ENCODE measurements around the gene BICDL2.
"Not testable (repeated sequence)": the region's sequence is repeated elsewhere in the genome, so short reads cannot be mapped to it uniquely, and the experiment has no call there.

BICDL2 gene

GRCh38 chr16:3083408-3083807 lies 46.7 kb upstream of the BICDL2 start:
- H3K4ac ChIP-seq (ENCODE audit: low read depth, low read length); H2BK5ac ChIP-seq (ENCODE audit: low read depth, low read length, poor library complexity); H3K4me1 ChIP-seq (ENCODE audit: control insufficient read depth in 1 of 2, insufficient read depth in 2 of 2, low read length in 2 of 2); H2AK5ac ChIP-seq (ENCODE audit: low read length); H3K79me1 ChIP-seq (ENCODE audit: low read length); H3K4me3 ChIP-seq (ENCODE audit: low read depth, low read length); H4K8ac ChIP-seq (ENCODE audit: low read depth, low read length); H3K79me2 ChIP-seq (ENCODE audit: control insufficient read depth, insufficient read depth, low read length, poor library complexity); H2AFZ ChIP-seq (ENCODE audit: insufficient read depth, low read length, poor library complexity); H3K18ac ChIP-seq (ENCODE audit: low read length); H3K36me3 ChIP-seq (ENCODE audit: control insufficient read depth in 1 of 2, insufficient read depth in 2 of 2, low read length in 2 of 2); H3K14ac ChIP-seq (ENCODE audit: low read length); H2BK12ac ChIP-seq (ENCODE audit: low read length); H4K91ac ChIP-seq (ENCODE audit: low read depth, low read length); H4K12ac ChIP-seq (ENCODE audit: low read depth, low read length); H3K9ac ChIP-seq (ENCODE audit: low read length); H3K4me2 ChIP-seq (ENCODE audit: low read length); H3K23ac ChIP-seq (ENCODE audit: low read length); H3K27me3 ChIP-seq (ENCODE audit: insufficient read depth, low read length); H2BK120ac ChIP-seq (ENCODE audit: insufficient read depth, low read length, poor library complexity); H3K27ac ChIP-seq (ENCODE audit: low read depth, low read length); H3K9me3 ChIP-seq (ENCODE audit: insufficient read depth, low read depth, low read length); DNase-seq: not testable (repeated sequence)
- no CpG with 5 or more reads among the region's 8 CpGs for WGBS (ENCODE audit: extremely low coverage, insufficient coverage, insufficient read length)

GRCh38 chr16:3081957-3082356 lies 45.2 kb upstream of the BICDL2 start:
- H3K14ac ChIP-seq (ENCODE audit: low read length); H2BK5ac ChIP-seq (ENCODE audit: low read depth, low read length, poor library complexity); H3K18ac ChIP-seq (ENCODE audit: low read length); H2AK5ac ChIP-seq (ENCODE audit: low read length); H3K4me1 ChIP-seq (ENCODE audit: control insufficient read depth in 1 of 2, insufficient read depth in 2 of 2, low read length in 2 of 2); H3K4me3 ChIP-seq (ENCODE audit: low read depth, low read length); H4K12ac ChIP-seq (ENCODE audit: low read depth, low read length); H2BK12ac ChIP-seq (ENCODE audit: low read length); H3K23ac ChIP-seq (ENCODE audit: low read length); H3K27me3 ChIP-seq (ENCODE audit: insufficient read depth, low read length); H3K9ac ChIP-seq (ENCODE audit: low read length); H4K91ac ChIP-seq (ENCODE audit: low read depth, low read length); H3K27ac ChIP-seq (ENCODE audit: low read depth, low read length); DNase-seq; H2BK120ac ChIP-seq (ENCODE audit: insufficient read depth, low read length, poor library complexity); H3K4ac ChIP-seq (ENCODE audit: low read depth, low read length); H4K8ac ChIP-seq (ENCODE audit: low read depth, low read length); H3K79me1 ChIP-seq (ENCODE audit: low read length); H3K79me2 ChIP-seq (ENCODE audit: control insufficient read depth, insufficient read depth, low read length, poor library complexity); H2AFZ ChIP-seq (ENCODE audit: insufficient read depth, low read length, poor library complexity); H3K4me2 ChIP-seq (ENCODE audit: low read length); H3K9me3 ChIP-seq (ENCODE audit: insufficient read depth, low read depth, low read length); H3K36me3 ChIP-seq (ENCODE audit: control insufficient read depth in 1 of 2, insufficient read depth in 2 of 2, low read length in 2 of 2): not testable (repeated sequence)
- no CpG with 5 or more reads among the region's 13 CpGs for WGBS (ENCODE audit: extremely low coverage, insufficient coverage, insufficient read length)

GRCh38 chr16:3080024-3080423 lies 43.3 kb upstream of the BICDL2 start:
- WGBS (ENCODE audit: extremely low coverage, insufficient coverage, insufficient read length): no CpG with 5 or more reads among the region's 17 CpGs
- no peak overlapping the region for H3K18ac ChIP-seq (ENCODE audit: low read length)
- no peaks in the 10 kb centered on the region for H3K36me3 ChIP-seq (ENCODE audit: control insufficient read depth in 1 of 2, insufficient read depth in 2 of 2, low read length in 2 of 2)
- no peak for DNase-seq
- H3K9ac ChIP-seq (ENCODE audit: low read length): no peak overlapping the region
- no peak overlapping the region for H4K91ac ChIP-seq (ENCODE audit: low read depth, low read length)
- no peaks in the 10 kb centered on the region for H3K9me3 ChIP-seq (ENCODE audit: insufficient read depth, low read depth, low read length)
- no peak overlapping the region for H3K23ac ChIP-seq (ENCODE audit: low read length)
- H4K12ac ChIP-seq (ENCODE audit: low read depth, low read length): no peak overlapping the region
- no peak overlapping the region for H3K14ac ChIP-seq (ENCODE audit: low read length)
- no peaks in the 10 kb centered on the region for H3K27me3 ChIP-seq (ENCODE audit: insufficient read depth, low read length)
- no peak overlapping the region for H4K8ac ChIP-seq (ENCODE audit: low read depth, low read length)
- H3K4ac ChIP-seq (ENCODE audit: low read depth, low read length): no peak overlapping the region
- no peaks in the 10 kb centered on the region for H3K79me1 ChIP-seq (ENCODE audit: low read length)
- H3K4me2 ChIP-seq (ENCODE audit: low read length): no peak overlapping the region
- peaks cover 0 to 6% of the 10 kb centered on the region in 2 experiments for H3K4me1 ChIP-seq (ENCODE audit: control insufficient read depth in 1 of 2, insufficient read depth in 2 of 2, low read length in 2 of 2)
- no peaks in the 10 kb centered on the region for H3K79me2 ChIP-seq (ENCODE audit: control insufficient read depth, insufficient read depth, low read length, poor library complexity)
- H2AFZ ChIP-seq (ENCODE audit: insufficient read depth, low read length, poor library complexity): no peak overlapping the region
- H2AK5ac ChIP-seq (ENCODE audit: low read length): no peak overlapping the region
- no peak overlapping the region for H3K27ac ChIP-seq (ENCODE audit: low read depth, low read length)
- no peak overlapping the region for H2BK5ac ChIP-seq (ENCODE audit: low read depth, low read length, poor library complexity)
- no peak overlapping the region for H2BK120ac ChIP-seq (ENCODE audit: insufficient read depth, low read length, poor library complexity)
- H3K4me3 ChIP-seq (ENCODE audit: low read depth, low read length): no peak overlapping the region
- no peak overlapping the region for H2BK12ac ChIP-seq (ENCODE audit: low read length)

GRCh38 chr16:3076577-3076976 lies 39.8 kb upstream of the BICDL2 start:
- Histone ChIP-seq H3K36me3 (ENCODE audit: control insufficient read depth in 1 of 2, insufficient read depth in 2 of 2, low read length in 2 of 2) (no peaks in the 10 kb centered on the region), H4K12ac (ENCODE audit: low read depth, low read length) (no peak overlapping the region), H3K4ac (ENCODE audit: low read depth, low read length) (no peak overlapping the region), H3K79me2 (ENCODE audit: control insufficient read depth, insufficient read depth, low read length, poor library complexity) (no peaks in the 10 kb centered on the region), H3K9ac (ENCODE audit: low read length) (no peak overlapping the region), H3K14ac (ENCODE audit: low read length) (no peak overlapping the region), H2AFZ (ENCODE audit: insufficient read depth, low read length, poor library complexity) (no peak overlapping the region), H3K27me3 (ENCODE audit: insufficient read depth, low read length) (no peaks in the 10 kb centered on the region), H3K4me2 (ENCODE audit: low read length) (no peak overlapping the region), H4K8ac (ENCODE audit: low read depth, low read length) (no peak overlapping the region), H2BK120ac (ENCODE audit: insufficient read depth, low read length, poor library complexity) (no peak overlapping the region), H3K4me1 (ENCODE audit: control insufficient read depth in 1 of 2, insufficient read depth in 2 of 2, low read length in 2 of 2) (peaks cover 0 to 6% of the 10 kb centered on the region in 2 experiments), H2BK12ac (ENCODE audit: low read length) (no peak overlapping the region), H3K23ac (ENCODE audit: low read length) (no peak overlapping the region), H4K91ac (ENCODE audit: low read depth, low read length) (no peak overlapping the region), H3K27ac (ENCODE audit: low read depth, low read length) (no peak overlapping the region), H3K79me1 (ENCODE audit: low read length) (no peaks in the 10 kb centered on the region), H2BK5ac (ENCODE audit: low read depth, low read length, poor library complexity) (no peak overlapping the region), H3K9me3 (ENCODE audit: insufficient read depth, low read depth, low read length) (no peaks in the 10 kb centered on the region), H3K4me3 (ENCODE audit: low read depth, low read length) (no peak overlapping the region), H3K18ac (ENCODE audit: low read length) (no peak overlapping the region), H2AK5ac (ENCODE audit: low read length) (no peak overlapping the region)
- no CpG with 5 or more reads among the region's 6 CpGs for WGBS (ENCODE audit: extremely low coverage, insufficient coverage, insufficient read length)
- no peak for DNase-seq

Measured in trophoblast cell (in vitro differentiated cells and primary cell).